ENCODE results near the gene KISS1. TPM values are rescaled to one million over a fixed set of nuclear protein-coding genes. Genes with fewer than 3 reads are reported as not detected.

KISS1 gene
- total and polyA plus RNA-seq, 8 donors: 0.69 to 5.2 (median 4.0) TPM; not detected in 4

DNA sequence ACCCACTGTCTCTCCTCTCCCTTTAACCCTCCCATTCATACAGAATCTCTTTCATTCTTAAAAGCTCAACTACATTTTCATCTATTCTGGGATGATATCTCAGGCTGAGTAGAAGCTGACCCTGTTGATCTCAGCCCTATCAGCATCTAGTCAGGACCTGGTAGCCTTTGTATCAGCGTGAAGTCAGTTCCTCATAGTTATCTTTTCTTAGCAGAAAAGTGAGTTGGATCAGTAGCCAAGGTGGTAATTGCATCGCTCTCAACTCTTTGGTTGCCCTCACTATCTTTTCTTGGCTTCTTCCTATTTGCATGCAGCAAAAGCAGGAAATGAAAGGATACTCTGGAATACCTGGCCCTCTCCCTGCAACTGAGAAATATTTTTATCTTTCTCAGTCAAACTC is 31.1 kb upstream of the KISS1 start:
- Histone ChIP-seq H3K27me3 (no peaks in the 10 kb centered on the region), H3K4me3 (no peak overlapping the region), H3K4me1 (no peaks in the 10 kb centered on the region), H3K36me3 (peaks cover 0 to 34% (median 0%) of the 10 kb centered on the region in 3 donors), H3K27ac (no peak overlapping the region), H3K9me3 (no peaks in the 10 kb centered on the region)
- WGBS, 2 donors: 94 to 97% methylated on average over 2 of the region's 2 CpGs
- ATAC-seq (no peak), FAIRE-seq (no peak), DNase-seq (no peak)
- intact Hi-C loops (cut with DNase I): no loop called here
- TF ChIP-seq, protein P1, sequence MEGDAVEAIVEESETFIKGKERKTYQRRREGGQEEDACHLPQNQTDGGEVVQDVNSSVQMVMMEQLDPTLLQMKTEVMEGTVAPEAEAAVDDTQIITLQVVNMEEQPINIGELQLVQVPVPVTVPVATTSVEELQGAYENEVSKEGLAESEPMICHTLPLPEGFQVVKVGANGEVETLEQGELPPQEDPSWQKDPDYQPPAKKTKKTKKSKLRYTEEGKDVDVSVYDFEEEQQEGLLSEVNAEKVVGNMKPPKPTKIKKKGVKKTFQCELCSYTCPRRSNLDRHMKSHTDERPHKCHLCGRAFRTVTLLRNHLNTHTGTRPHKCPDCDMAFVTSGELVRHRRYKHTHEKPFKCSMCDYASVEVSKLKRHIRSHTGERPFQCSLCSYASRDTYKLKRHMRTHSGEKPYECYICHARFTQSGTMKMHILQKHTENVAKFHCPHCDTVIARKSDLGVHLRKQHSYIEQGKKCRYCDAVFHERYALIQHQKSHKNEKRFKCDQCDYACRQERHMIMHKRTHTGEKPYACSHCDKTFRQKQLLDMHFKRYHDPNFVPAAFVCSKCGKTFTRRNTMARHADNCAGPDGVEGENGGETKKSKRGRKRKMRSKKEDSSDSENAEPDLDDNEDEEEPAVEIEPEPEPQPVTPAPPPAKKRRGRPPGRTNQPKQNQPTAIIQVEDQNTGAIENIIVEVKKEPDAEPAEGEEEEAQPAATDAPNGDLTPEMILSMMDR (IDR thresholded peaks at IDR 0.05): no peak

DNA sequence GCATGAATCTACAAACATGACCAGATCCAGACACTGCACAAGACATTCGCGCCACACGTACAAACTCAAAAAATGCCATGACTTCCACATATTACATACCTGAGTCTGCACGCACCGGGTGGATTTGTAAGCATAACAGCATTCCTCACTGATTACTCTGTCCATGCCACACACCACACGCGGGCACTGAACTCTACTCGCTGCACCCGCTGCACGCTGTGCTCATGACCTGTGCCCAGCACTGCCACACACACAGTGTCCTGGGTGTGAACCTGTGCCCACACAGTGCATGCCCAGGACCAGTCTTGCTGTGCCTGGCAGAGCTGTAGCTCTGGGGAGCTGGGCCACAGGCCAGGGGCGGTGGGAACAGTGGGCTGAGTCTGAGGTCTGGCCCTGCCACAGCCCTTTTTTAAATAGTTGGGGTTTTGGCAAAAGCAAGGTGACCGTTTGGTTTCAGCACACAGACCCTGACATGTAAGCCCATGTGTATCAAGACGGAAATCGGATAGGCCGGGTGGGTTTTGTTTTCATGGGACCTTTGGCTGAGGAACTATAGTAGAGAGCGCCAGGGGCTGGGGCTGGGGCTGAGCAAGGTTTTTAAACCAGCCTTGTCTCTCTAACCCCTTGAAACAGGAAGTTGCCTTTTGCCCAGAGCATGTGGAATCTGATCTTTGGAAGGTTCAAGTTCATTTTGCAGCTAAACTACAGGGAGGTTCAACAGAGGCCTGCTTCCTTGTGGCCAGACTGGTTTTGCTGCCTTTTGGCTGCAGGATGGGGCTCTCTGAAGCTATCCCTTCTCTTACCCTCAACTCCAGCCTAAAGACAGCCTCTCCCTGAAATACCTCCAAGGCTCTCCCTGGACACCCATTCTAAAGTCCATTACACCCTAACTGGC is 29.8 kb upstream of the KISS1 start:
- Histone ChIP-seq H3K36me3 (peaks cover 0 to 40% (median 0%) of the 10 kb centered on the region in 3 donors), H3K4me3 (no peak overlapping the region), H3K27me3 (no peaks in the 10 kb centered on the region), H3K9me3 (no peaks in the 10 kb centered on the region), H3K27ac (peak overlapping the region in 1 of 4 donors; percentile 32), H3K4me1 (no peaks in the 10 kb centered on the region)
- FAIRE-seq (no peak), ATAC-seq (peak in 3 of 4 donors; percentile 58 to 63 (median 60)), DNase-seq (no peak)
- intact Hi-C loops (cut with DNase I): no loop called here
- WGBS, 2 donors: 73 to 82% methylated on average over 16 of the region's 16 CpGs
- TF ChIP-seq, protein P1 (IDR thresholded peaks at IDR 0.05): no peak

DNA sequence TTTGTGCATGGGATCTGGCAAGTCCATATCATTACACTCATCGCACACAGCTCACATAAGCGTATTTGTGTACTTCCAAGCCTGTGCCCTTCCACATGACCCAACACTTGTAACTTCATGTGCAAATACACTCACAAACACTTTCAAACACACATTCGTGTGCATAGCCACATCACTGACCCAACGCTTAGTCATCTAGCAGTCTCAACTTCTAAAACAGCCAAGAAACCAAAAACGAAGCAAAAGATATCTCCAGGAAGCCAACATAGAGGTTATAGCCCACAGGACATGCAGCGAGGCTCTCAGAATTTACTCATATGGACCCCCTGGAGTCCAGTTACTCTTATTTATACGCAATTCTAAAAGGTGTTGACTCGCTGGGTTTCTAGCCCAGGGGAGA is 28.4 kb upstream of the KISS1 start:
- H3K4me3 ChIP-seq: no peak overlapping the region
- WGBS, 2 donors: 80 to 83% methylated on average over 8 of the region's 8 CpGs
- intact Hi-C loops (cut with DNase I): no loop called here
- H3K4me1 ChIP-seq: no peaks in the 10 kb centered on the region
- DNase-seq: no peak
- H3K9me3 ChIP-seq: no peaks in the 10 kb centered on the region
- FAIRE-seq: no peak
- H3K36me3 ChIP-seq: peaks cover 0 to 29% (median 0%) of the 10 kb centered on the region in 3 donors
- TF ChIP-seq, protein P1 (IDR thresholded peaks at IDR 0.05): no peak
- no peak for ATAC-seq
- H3K27me3 ChIP-seq: no peaks in the 10 kb centered on the region
- no peak overlapping the region for H3K27ac ChIP-seq

DNA sequence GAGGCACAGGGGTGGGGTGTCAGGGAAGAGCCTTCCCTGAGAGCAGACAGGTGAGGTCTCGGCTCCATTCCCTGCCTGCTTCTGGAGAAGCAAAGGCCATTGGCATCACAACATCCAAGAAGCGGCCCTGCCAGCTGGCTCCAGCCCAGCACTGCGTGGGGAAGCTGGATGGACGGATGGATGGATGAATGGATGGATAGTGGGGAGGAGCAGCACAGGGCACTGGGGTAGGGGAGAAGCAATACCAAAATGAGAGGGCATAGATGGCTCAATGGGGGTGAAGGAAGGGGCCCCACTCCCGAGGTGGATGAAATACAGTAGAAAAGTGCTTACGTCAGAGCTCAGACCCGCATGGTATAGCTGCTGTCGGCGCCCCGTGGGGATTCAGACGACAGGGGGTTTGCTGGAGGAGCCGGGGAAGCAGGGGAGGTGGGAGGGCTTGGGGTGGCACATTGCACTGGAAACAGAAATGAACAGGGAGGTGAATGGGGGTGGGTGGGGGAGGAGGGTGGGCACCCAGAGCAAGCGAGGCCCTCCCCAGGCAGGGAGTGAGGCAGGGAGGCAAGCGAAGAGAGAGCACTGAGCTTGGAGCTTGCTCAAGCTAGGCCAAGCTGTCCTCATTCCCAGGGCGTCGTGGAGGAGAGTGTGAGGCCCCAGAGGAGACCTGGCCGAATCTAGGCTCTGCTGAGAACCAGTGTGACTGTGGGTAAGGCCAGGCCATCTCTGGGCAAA is 27.0 kb upstream of the KISS1 start:
- ATAC-seq (no peak), DNase-seq (no peak), FAIRE-seq (no peak)
- H3K36me3 ChIP-seq: peaks cover 0 to 19% (median 0%) of the 10 kb centered on the region in 3 donors
- no peak overlapping the region for H3K4me3 ChIP-seq
- WGBS, 2 donors: 86 to 87% methylated on average over 17 of the region's 17 CpGs
- H3K27ac ChIP-seq: no peak overlapping the region
- H3K4me1 ChIP-seq: no peaks in the 10 kb centered on the region
- no peaks in the 10 kb centered on the region for H3K27me3 ChIP-seq
- H3K9me3 ChIP-seq: no peaks in the 10 kb centered on the region
- intact Hi-C loops (cut with DNase I): no loop called here
- TF ChIP-seq, protein P1 (IDR thresholded peaks at IDR 0.05): no peak

All from pancreas (tissue), 10 donors.